ENCODE measurements around the gene WDR49.

The WDR49 gene

GRCh38 chr3:167520266-167521005, 133.3 kb downstream of the WDR49 start:
- no peak overlapping the region for H3K4me2 ChIP-seq (ENCODE audit: low read length)
- TF ChIP-seq CTCF (IDR thresholded peaks at IDR 0.05), result no peak

GRCh38 chr3:167507954-167508353, 145.8 kb downstream of the WDR49 start:
- TF ChIP-seq CTCF (IDR thresholded peaks at IDR 0.05), result no peak
- no peaks in the 10 kb centered on the region for H3K79me2 ChIP-seq
- H3K9ac ChIP-seq, result no peak overlapping the region
- H3K36me3 ChIP-seq (ENCODE audit: control insufficient read depth, insufficient read depth, low read length), result no peaks in the 10 kb centered on the region
- no peak overlapping the region for H2AFZ ChIP-seq
- no peaks in the 10 kb centered on the region for H3K4me1 ChIP-seq
- H3K9me3 ChIP-seq (ENCODE audit: control insufficient read depth, low read length), result no peaks in the 10 kb centered on the region
- H3K4me3 ChIP-seq (ENCODE audit: low read depth, low read length), result no peak overlapping the region
- H3K27ac ChIP-seq, result no peak overlapping the region
- no peak overlapping the region for H3K4me2 ChIP-seq (ENCODE audit: low read length)
- H3K27me3 ChIP-seq (ENCODE audit: control insufficient read depth, insufficient read depth, low read length), result no peaks in the 10 kb centered on the region

More at GRCh38 chr3:167520266-167521005, 133.3 kb downstream of the WDR49 start:
- Histone ChIP-seq H3K79me2 (no peaks in the 10 kb centered on the region), H3K36me3 (ENCODE audit: control insufficient read depth, insufficient read depth, low read length) (no peaks in the 10 kb centered on the region), H3K4me3 (ENCODE audit: low read depth, low read length) (no peak overlapping the region), H3K27me3 (ENCODE audit: control insufficient read depth, insufficient read depth, low read length) (no peaks in the 10 kb centered on the region), H3K9me3 (ENCODE audit: control insufficient read depth, low read length) (no peaks in the 10 kb centered on the region), H3K9ac (no peak overlapping the region), H3K27ac (no peak overlapping the region), H3K4me1 (no peaks in the 10 kb centered on the region), H2AFZ (no peak overlapping the region)

- Histone ChIP-seq H3K4me3 (ENCODE audit: low read depth, low read length) (no peak overlapping the region), H3K4me2 (ENCODE audit: low read length) (no peak overlapping the region), H3K9me3 (ENCODE audit: control insufficient read depth, low read length) (no peaks in the 10 kb centered on the region), H3K9ac (no peak overlapping the region), H2AFZ (no peak overlapping the region), H3K79me2 (no peaks in the 10 kb centered on the region), H3K4me1 (no peaks in the 10 kb centered on the region), H3K36me3 (ENCODE audit: control insufficient read depth, insufficient read depth, low read length) (no peaks in the 10 kb centered on the region), H3K27me3 (ENCODE audit: control insufficient read depth, insufficient read depth, low read length) (no peaks in the 10 kb centered on the region), H3K27ac (no peak overlapping the region)
- no peak for TF ChIP-seq CTCF (IDR thresholded peaks at IDR 0.05)
These were observed 151.3 kb downstream of the WDR49 start for GRCh38 chr3:167502401-167502800.

GRCh38 chr3:167501941-167502340, 151.8 kb downstream of the WDR49 start:
- Histone ChIP-seq H3K4me1 (no peaks in the 10 kb centered on the region), H3K9me3 (ENCODE audit: control insufficient read depth, low read length) (no peaks in the 10 kb centered on the region), H3K36me3 (ENCODE audit: control insufficient read depth, insufficient read depth, low read length) (no peaks in the 10 kb centered on the region), H3K27ac (no peak overlapping the region), H3K4me3 (ENCODE audit: low read depth, low read length) (no peak overlapping the region), H3K27me3 (ENCODE audit: control insufficient read depth, insufficient read depth, low read length) (no peaks in the 10 kb centered on the region), H3K9ac (no peak overlapping the region), H3K4me2 (ENCODE audit: low read length) (no peak overlapping the region), H3K79me2 (no peaks in the 10 kb centered on the region), H2AFZ (no peak overlapping the region)
- TF ChIP-seq CTCF (IDR thresholded peaks at IDR 0.05), result no peak

GRCh38 chr3:167497903-167498302, 155.8 kb downstream of the WDR49 start:
- H3K9ac ChIP-seq, result no peak overlapping the region
- no peak for TF ChIP-seq CTCF (IDR thresholded peaks at IDR 0.05)
- H3K4me2 ChIP-seq (ENCODE audit: low read length), result no peak overlapping the region
- H3K36me3 ChIP-seq (ENCODE audit: control insufficient read depth, insufficient read depth, low read length), result no peaks in the 10 kb centered on the region
- H3K4me3 ChIP-seq (ENCODE audit: low read depth, low read length), result no peak overlapping the region
- H2AFZ ChIP-seq, result no peak overlapping the region
- no peak overlapping the region for H3K27ac ChIP-seq
- H3K27me3 ChIP-seq (ENCODE audit: control insufficient read depth, insufficient read depth, low read length), result no peaks in the 10 kb centered on the region
- no peaks in the 10 kb centered on the region for H3K4me1 ChIP-seq
- no peaks in the 10 kb centered on the region for H3K79me2 ChIP-seq
- no peaks in the 10 kb centered on the region for H3K9me3 ChIP-seq (ENCODE audit: control insufficient read depth, low read length)

Measured in parathyroid adenoma (tissue), 2 donors.